ENCODE data around the gene ULK1.

Gene ULK1

GRCh38 chr12:131894981-131895639 is 688 bp downstream of the ULK1 start:
- Mint-ChIP-seq H3K36me3 (ENCODE audit: low read depth) (peaks cover 5% of the 10 kb centered on the region), H3K27me3 (no peaks in the 10 kb centered on the region), H3K4me3 (peak overlapping the region; percentile 81), H3K27ac (peak overlapping the region; percentile 83), H3K9me3 (no peaks in the 10 kb centered on the region), H3K4me1 (ENCODE audit: low read depth) (peaks cover 19% of the 10 kb centered on the region)
- no peak for DNase-seq

DNA sequence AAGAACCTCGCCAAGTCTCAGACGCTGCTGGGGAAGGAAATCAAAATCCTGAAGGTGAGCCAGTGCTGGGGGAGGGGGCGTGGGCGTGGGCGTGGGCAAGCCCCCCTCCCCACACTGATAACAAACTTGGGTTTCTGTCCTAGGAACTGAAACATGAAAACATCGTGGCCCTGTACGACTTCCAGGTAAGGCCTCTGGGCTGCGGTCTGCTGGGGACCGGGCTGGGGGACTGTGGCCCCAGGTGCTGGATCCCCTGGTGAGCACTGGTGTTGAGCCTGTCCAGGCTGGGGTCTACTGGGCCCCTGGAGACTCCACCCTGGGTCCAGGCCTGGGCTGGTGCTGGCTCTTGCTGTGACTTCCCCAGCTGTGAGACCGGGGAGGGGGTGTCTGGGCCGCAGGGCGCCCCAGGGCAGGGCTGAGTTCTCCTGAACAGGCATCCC is 1.2 kb downstream of the ULK1 start:
- Mint-ChIP-seq H3K36me3 (ENCODE audit: low read depth) (peaks cover 5% of the 10 kb centered on the region), H3K4me3 (peak overlapping the region; percentile 81), H3K9me3 (no peaks in the 10 kb centered on the region), H3K4me1 (ENCODE audit: low read depth) (peaks cover 21% of the 10 kb centered on the region), H3K27me3 (no peaks in the 10 kb centered on the region), H3K27ac (peak overlapping the region; percentile 83)
- DNase-seq = no peak

DNA sequence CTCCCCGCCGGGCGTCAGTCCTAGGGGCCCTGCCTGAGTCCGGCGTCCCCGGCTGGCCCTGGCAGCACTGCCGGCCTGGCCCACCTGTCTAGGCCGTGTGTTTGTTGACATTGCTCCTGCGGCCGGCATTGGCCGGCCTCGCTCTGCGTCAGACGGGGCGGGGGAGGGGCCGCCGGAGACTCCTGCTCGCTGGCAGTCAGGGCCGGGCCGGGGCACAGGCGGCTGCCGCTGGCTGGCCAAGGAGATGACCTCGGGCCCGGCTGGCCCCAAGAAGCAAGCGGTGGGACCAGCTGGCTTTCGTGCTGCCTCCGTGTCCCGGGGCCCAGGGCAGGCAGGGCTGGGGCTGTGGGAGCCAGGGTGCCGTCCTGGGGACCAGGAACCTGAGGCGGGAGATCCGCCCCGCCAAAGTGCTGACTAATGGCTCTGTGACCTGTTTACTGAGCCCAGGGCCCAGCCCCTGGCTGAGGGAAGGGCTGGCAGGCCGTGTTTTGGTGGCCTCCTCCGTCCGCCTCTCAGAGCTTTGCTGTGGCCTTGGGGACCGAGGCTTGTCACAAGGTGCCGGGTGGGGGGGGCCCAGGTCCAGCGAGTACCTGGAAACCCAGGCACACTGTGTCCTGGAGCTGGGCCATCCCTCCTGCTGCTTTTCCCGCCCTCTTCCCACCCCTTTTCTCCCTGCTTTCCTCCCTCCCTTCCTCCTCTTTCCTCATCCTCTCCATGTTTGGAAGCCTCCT is 1.8 kb downstream of the ULK1 start:
- Mint-ChIP-seq H3K36me3 (ENCODE audit: low read depth) (peaks cover 5% of the 10 kb centered on the region), H3K27ac (no peak overlapping the region), H3K4me3 (peak overlapping the region; percentile 81), H3K9me3 (no peaks in the 10 kb centered on the region), H3K4me1 (ENCODE audit: low read depth) (peaks cover 21% of the 10 kb centered on the region), H3K27me3 (no peaks in the 10 kb centered on the region)
- DNase-seq = peak; percentile 83

GRCh38 chr12:131896811-131897270 is 2.4 kb downstream of the ULK1 start:
- Mint-ChIP-seq H3K9me3 (no peaks in the 10 kb centered on the region), H3K27ac (no peak overlapping the region), H3K27me3 (no peaks in the 10 kb centered on the region), H3K4me1 (ENCODE audit: low read depth) (peaks cover 23% of the 10 kb centered on the region), H3K4me3 (peak overlapping the region; percentile 54), H3K36me3 (ENCODE audit: low read depth) (peaks cover 5% of the 10 kb centered on the region)
- no peak for DNase-seq

GRCh38 chr12:131897276-131897675 is 2.9 kb downstream of the ULK1 start:
- Mint-ChIP-seq H3K4me3 (peak overlapping the region; percentile 54), H3K9me3 (no peaks in the 10 kb centered on the region), H3K27ac (peak overlapping the region; percentile 50), H3K27me3 (no peaks in the 10 kb centered on the region), H3K4me1 (ENCODE audit: low read depth) (peaks cover 23% of the 10 kb centered on the region), H3K36me3 (ENCODE audit: low read depth) (peaks cover 5% of the 10 kb centered on the region)
- no peak for DNase-seq

DNA sequence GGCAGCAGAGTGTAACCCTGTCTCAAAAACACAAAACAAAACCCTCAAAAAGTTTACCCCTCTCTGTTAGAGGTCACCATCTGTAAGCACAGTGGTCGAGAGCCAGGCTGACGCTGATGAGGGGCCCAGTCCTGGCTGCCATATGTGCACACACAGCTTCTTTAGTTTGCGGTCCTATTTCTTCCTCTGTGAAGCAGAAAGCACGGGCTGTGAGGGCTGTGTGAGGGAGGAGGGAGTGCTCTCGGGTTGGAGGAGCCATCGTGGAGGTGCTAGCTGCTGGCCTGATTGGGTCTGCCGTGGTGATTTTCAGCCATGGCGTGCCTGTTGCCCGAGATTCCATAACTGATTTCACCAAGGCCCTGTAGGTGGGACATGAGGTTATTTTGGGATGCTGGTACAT is 3.5 kb downstream of the ULK1 start:
- no peak for DNase-seq
- Mint-ChIP-seq H3K36me3 (ENCODE audit: low read depth) (peaks cover 5% of the 10 kb centered on the region), H3K4me1 (ENCODE audit: low read depth) (peaks cover 23% of the 10 kb centered on the region), H3K27me3 (no peaks in the 10 kb centered on the region), H3K27ac (no peak overlapping the region), H3K9me3 (no peaks in the 10 kb centered on the region), H3K4me3 (no peak overlapping the region)

GRCh38 chr12:131900397-131900796 is 6.0 kb downstream of the ULK1 start:
- H3K36me3 Mint-ChIP-seq (ENCODE audit: low read depth) = peaks cover 5% of the 10 kb centered on the region
- peaks cover 33% of the 10 kb centered on the region for H3K4me1 Mint-ChIP-seq (ENCODE audit: low read depth)
- no peaks in the 10 kb centered on the region for H3K9me3 Mint-ChIP-seq
- no peaks in the 10 kb centered on the region for H3K27me3 Mint-ChIP-seq
- DNase-seq = no peak
- H3K4me3 Mint-ChIP-seq = no peak overlapping the region
- H3K27ac Mint-ChIP-seq = no peak overlapping the region

- no peaks in the 10 kb centered on the region for H3K27me3 Mint-ChIP-seq
- peaks cover 32% of the 10 kb centered on the region for H3K4me1 Mint-ChIP-seq (ENCODE audit: low read depth)
These were observed 7.3 kb downstream of the ULK1 start for GRCh38 chr12:131901431-131902331.

DNA sequence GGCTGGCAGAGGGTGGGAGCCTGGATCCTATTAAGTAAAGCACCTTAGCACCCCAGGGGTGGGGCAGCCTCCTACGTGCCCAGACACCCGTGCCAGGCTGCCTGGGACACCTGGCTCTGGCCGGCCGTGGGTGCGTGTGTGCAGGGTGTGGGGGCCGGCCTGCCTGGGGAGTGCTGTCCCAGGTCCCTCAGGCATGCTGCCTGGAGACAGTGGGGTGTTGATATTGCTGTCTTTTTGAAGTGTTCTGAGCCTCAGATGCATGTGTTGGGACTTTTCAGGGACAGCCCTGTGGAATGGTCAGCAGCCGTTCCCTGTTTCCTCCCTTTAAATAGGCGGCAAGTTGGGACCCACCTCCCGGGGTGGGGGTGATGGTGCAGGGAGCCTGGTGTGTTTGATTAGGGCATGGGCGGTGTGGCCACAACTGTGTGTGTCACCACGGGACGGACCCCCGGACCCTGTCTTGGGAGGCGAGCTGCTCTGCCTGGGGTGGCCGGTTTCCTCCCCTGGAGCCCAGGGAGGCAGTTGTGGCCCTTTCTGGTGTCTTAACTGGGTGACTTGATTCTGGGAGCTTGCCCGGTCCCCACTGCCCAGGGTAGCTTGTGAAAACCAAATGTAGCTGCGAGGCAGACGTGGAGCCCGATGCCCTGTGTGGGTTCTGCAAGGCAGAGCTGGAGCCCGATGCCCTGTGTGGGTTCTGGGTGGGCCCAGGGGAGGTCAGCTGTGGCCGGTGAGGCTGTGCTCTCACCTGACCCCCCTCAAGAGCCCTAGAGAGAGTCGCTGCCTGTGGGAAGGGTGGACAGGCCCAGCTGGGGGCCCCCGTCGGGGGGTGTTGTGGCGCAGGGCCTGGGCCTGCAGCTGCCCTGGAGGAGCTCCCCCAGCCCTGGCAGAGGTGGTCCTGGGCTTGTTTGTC is 8.2 kb downstream of the ULK1 start:
- Mint-ChIP-seq H3K9me3 (no peaks in the 10 kb centered on the region), H3K4me3 (no peak overlapping the region), H3K27ac (no peak overlapping the region), H3K4me1 (ENCODE audit: low read depth) (peaks cover 25% of the 10 kb centered on the region), H3K36me3 (ENCODE audit: low read depth) (no peaks in the 10 kb centered on the region), H3K27me3 (no peaks in the 10 kb centered on the region)
- DNase-seq = no peak

More at GRCh38 chr12:131901431-131902331, 7.3 kb downstream of the ULK1 start:
- Mint-ChIP-seq H3K9me3 (no peaks in the 10 kb centered on the region), H3K4me3 (no peak overlapping the region), H3K36me3 (ENCODE audit: low read depth) (peaks cover 3% of the 10 kb centered on the region), H3K27ac (no peak overlapping the region)
- DNase-seq = no peak

DNA sequence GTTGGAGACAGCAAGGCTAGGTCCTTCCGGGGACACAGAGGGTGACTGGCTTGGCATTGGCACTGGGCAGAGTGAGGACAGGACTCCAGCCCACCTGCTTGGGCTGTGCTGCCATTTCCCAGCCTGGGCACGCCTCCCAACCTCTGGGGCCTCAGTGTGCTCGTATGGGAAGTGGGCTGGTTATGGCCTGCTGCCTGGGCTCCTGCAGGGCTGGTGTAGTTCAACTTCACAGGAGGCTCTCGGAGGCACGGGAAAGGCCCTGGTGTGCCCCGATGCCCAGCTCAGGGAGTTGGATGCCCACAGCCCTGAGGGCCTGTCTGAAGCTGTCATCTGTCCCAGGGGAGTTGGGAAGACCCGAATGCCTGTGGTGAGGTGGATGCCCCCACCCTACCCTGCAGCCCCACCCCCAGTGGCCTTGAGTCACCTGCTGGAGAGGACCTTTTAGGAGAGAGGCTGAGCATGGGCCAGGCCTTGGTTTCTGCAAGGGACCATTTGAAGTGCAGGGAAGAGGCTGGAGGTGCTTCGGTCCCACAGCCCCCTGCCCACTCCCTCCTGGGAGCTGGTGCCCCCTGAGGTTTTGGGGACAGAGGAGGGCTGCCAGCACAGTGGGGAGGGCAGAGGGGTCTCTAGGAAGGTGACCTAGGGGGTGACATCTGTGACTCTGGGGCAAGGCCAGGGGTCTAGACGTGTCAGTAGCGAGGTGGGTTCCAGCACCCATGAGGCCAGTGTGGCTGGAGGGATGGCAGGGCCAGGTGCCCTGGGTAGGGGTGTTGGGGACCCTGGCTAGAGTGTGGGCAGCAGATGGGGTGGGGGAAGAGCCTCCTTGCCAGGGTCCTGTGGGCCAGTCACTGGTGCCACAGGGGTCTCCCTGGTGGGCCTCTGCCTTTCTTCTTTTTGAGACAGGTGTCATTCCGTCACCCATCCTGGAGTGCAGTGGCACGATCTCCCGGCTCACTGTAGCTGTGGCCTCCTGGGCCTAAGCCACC is 9.1 kb downstream of the ULK1 start:
- Mint-ChIP-seq H3K4me3 (no peak overlapping the region), H3K27me3 (no peaks in the 10 kb centered on the region), H3K4me1 (ENCODE audit: low read depth) (peaks cover 20% of the 10 kb centered on the region), H3K27ac (peak overlapping the region; percentile 40), H3K9me3 (no peaks in the 10 kb centered on the region), H3K36me3 (ENCODE audit: low read depth) (no peaks in the 10 kb centered on the region)
- DNase-seq = no peak

DNA sequence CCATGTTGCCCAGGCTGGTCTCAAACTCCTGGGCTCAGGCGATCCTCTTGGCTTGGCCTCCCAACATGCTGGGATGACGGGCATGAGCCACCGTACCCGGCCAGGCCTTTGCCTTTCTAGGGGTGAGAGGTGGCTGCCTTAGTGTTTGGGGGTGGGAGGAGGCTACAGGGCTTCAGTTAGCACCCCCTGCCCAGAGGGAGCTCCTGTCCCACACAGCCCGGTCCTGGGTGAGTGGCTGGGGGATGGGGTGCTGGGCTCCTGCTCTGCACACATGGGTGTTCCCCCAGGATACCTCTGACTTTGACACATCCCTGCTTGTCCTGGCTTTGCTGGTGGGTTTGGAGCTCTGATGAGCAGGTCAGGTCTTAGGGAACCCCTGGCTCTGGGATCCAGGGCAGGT is 9.9 kb downstream of the ULK1 start:
- Mint-ChIP-seq H3K9me3 (no peaks in the 10 kb centered on the region), H3K4me1 (ENCODE audit: low read depth) (peaks cover 20% of the 10 kb centered on the region), H3K4me3 (no peak overlapping the region), H3K36me3 (ENCODE audit: low read depth) (peaks cover 4% of the 10 kb centered on the region), H3K27me3 (no peaks in the 10 kb centered on the region), H3K27ac (no peak overlapping the region)
- DNase-seq = no peak

- H3K36me3 Mint-ChIP-seq (ENCODE audit: low read depth) = peaks cover 5% of the 10 kb centered on the region
- peaks cover 18% of the 10 kb centered on the region for H3K4me1 Mint-ChIP-seq (ENCODE audit: low read depth)
- no peaks in the 10 kb centered on the region for H3K27me3 Mint-ChIP-seq
- no peak for DNase-seq
- no peaks in the 10 kb centered on the region for H3K9me3 Mint-ChIP-seq
- H3K4me3 Mint-ChIP-seq = no peak overlapping the region
- peak overlapping the region; percentile 80 for H3K27ac Mint-ChIP-seq
These were observed 10.7 kb downstream of the ULK1 start for GRCh38 chr12:131905081-131905629.

Data from activated T-cell treated with anti-CD3 and anti-CD28 coated beads, Interleukin-2, amount 50 U/mL, for 24 hours (primary cell).